Measurements from ENCODE around the gene CDK18.

- TF ChIP-seq, protein P1, sequence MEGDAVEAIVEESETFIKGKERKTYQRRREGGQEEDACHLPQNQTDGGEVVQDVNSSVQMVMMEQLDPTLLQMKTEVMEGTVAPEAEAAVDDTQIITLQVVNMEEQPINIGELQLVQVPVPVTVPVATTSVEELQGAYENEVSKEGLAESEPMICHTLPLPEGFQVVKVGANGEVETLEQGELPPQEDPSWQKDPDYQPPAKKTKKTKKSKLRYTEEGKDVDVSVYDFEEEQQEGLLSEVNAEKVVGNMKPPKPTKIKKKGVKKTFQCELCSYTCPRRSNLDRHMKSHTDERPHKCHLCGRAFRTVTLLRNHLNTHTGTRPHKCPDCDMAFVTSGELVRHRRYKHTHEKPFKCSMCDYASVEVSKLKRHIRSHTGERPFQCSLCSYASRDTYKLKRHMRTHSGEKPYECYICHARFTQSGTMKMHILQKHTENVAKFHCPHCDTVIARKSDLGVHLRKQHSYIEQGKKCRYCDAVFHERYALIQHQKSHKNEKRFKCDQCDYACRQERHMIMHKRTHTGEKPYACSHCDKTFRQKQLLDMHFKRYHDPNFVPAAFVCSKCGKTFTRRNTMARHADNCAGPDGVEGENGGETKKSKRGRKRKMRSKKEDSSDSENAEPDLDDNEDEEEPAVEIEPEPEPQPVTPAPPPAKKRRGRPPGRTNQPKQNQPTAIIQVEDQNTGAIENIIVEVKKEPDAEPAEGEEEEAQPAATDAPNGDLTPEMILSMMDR (IDR thresholded peaks at IDR 0.05) = no peak
- no peak for TF ChIP-seq POLR2A (IDR thresholded peaks at IDR 0.05)
Measured at GRCh38 chr1:205531191-205532025, 26.9 kb downstream of the CDK18 start.

Data from thyroid gland (tissue), 4 donors.